ENCODE data around the gene RNASE9. TPM values are rescaled to one million over a fixed set of nuclear protein-coding genes. Genes with fewer than 3 reads are reported as not detected.

RNASE9 gene
- not detected for total RNA-seq

DNA sequence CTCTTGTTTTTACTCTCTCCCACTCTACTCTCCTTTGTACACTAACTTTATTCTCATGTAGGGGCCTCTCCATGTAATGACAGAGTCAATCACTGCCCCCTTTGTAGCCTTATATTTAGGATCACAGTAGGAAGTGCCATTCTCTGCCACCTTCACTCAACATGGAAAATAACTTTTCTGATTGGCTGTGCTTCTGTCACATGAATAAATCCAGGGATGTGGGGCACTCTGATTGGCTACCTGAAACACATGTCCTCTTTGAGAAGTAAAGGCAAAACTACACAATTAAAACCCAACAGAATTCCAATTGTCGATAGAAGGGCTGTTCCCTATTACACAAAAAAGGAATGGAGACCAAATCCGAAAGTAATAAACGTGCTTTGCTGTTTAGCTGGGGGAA, at the start of gene RNASE9:
Gene RNASE9, minus strand, starts transcription at position 87 of the 400 bp plus-strand sequence.
- ATAC-seq (no peak), DNase-seq (no peak)
- H3K27ac ChIP-seq = no peak within 1 kb of the TSS
- H3K9me3 ChIP-seq = no peaks in the 10 kb centered on the region
- WGBS, 2 donors = 82 to 95% methylated on average over 3 of the region's 3 CpGs
- H3K4me1 ChIP-seq = no peaks in the 10 kb centered on the region
- H3K4me3 ChIP-seq = no peak within 1 kb of the TSS
- intact Hi-C loops (cut with DNase I) = no loop called here
- no peaks in the 10 kb centered on the region for H3K36me3 ChIP-seq (replicated peaks in 1 of 2; ENCODE audit: insufficient read depth in 1 of 2, low read depth in 2 of 2)
- H3K27me3 ChIP-seq = no peaks in the 10 kb centered on the region
- no peak for TF ChIP-seq POLR2A (IDR thresholded peaks at IDR 0.05)
- TF ChIP-seq, protein P1, sequence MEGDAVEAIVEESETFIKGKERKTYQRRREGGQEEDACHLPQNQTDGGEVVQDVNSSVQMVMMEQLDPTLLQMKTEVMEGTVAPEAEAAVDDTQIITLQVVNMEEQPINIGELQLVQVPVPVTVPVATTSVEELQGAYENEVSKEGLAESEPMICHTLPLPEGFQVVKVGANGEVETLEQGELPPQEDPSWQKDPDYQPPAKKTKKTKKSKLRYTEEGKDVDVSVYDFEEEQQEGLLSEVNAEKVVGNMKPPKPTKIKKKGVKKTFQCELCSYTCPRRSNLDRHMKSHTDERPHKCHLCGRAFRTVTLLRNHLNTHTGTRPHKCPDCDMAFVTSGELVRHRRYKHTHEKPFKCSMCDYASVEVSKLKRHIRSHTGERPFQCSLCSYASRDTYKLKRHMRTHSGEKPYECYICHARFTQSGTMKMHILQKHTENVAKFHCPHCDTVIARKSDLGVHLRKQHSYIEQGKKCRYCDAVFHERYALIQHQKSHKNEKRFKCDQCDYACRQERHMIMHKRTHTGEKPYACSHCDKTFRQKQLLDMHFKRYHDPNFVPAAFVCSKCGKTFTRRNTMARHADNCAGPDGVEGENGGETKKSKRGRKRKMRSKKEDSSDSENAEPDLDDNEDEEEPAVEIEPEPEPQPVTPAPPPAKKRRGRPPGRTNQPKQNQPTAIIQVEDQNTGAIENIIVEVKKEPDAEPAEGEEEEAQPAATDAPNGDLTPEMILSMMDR (IDR thresholded peaks at IDR 0.05) = no peak

DNA sequence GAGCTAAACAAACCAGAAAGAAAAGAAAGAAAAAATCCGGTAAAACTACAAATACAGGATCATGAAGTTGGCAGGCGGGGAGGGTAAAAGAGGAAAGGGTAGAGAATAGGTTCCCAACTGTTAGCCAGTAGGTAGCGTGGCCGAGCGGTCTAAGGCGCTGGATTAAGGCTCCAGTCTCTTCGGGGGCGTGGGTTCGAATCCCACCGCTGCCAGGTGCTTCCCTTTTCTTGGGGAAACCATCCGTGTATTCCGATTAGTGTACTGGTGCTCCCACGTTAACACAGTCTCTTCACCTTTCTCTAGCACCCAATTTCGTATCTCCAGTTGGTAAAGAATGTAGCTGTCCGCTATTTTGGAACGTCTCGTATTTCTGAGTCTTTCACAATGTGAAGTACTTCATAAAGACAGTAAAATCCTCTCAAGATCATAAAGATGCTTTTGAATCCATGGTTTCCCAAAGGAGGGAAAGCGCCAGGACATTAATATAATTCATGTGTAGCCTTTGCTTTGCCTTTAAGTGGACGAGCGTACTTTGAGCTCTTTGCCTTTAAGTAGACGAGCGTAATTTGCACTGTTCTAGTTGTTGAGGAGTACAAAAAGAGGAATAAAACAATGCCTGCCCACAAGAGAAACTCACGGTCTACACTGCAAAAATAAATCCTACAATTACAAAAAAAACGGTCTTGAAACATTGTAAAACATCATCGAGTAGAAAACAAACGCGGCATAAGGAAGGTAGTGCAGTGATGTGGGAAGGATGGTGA, 49.3 kb upstream of the RNASE9 start:
- DNase-seq (peak; percentile 86 to 91 (median 87)), ATAC-seq (peak; percentile 63)
- no peaks in the 10 kb centered on the region for H3K27me3 ChIP-seq
- no peaks in the 10 kb centered on the region for H3K9me3 ChIP-seq
- peak in 1 of 3 donors; percentile 25 for TF ChIP-seq POLR2A (IDR thresholded peaks at IDR 0.05)
- TF ChIP-seq, protein P1 (IDR thresholded peaks at IDR 0.05) = peak in 1 of 7 experiments; percentile 19
- peaks cover 15% of the 10 kb centered on the region for H3K4me1 ChIP-seq
- H3K27ac ChIP-seq = peak overlapping the region in 3 of 4 donors; percentile 36 to 79 (median 63)
- H3K4me3 ChIP-seq = peak overlapping the region; percentile 78 to 97
- intact Hi-C loops (cut with DNase I) = no loop called here
- no peaks in the 10 kb centered on the region for H3K36me3 ChIP-seq (replicated peaks in 1 of 2; ENCODE audit: insufficient read depth in 1 of 2, low read depth in 2 of 2)
- WGBS, 2 donors = 5 to 7% methylated on average over 27 of the region's 27 CpGs

DNA sequence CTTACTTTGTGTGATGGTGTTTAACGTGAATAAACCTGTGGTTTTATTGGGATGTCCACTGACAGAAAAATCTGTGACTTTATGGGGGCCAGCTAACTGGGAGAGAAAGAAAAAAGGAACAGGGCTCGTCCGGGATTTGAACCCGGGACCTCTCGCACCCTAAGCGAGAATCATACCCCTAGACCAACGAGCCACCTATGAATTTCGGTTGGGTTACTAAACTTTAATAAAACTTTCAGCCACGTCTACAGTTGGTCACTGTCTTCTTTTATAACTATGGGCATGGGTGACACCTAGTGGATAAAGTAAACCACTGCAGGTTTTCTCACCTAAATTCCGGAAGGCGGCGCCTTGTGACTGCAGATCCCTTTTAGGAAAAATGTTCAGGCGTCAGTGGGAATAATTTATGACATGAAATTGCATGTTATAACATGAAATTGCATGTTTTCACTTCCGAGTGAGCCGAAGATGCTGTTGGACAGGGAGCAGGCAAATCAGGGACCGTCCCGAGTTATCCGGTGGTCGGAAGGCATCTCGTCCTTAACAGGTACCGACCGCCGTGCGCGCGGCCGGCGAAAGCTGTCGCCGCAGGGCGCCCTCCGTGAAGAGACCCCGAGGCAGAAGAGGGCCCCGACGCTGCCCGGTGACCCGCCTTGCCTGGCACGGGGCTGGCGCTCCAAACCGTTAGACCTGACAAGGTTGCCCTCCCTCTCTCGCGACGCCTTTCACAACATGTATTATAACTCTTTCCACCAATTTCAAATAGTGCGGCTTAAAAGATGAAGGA, 48.6 kb upstream of the RNASE9 start:
- Histone ChIP-seq H3K27me3 (no peaks in the 10 kb centered on the region), H3K27ac (peak overlapping the region in 3 of 4 donors; percentile 36 to 79 (median 63)), H3K4me3 (peak overlapping the region; percentile 78 to 97), H3K9me3 (no peaks in the 10 kb centered on the region), H3K4me1 (peaks cover 13% of the 10 kb centered on the region), H3K36me3 (replicated peaks in 1 of 2; ENCODE audit: insufficient read depth in 1 of 2, low read depth in 2 of 2) (no peaks in the 10 kb centered on the region)
- peak; percentile 71 for ATAC-seq
- no peak for TF ChIP-seq POLR2A (IDR thresholded peaks at IDR 0.05)
- TF ChIP-seq, protein P1 (IDR thresholded peaks at IDR 0.05) = peak; percentile 86 to 100 (median 99)
- intact Hi-C loops (cut with DNase I) = loop anchor here (5.0 to 10.0 kb wide), 2 partner anchors 145 to 287 kb away; partner anchors contain the start of genes PIP4P1 and PNP
- WGBS, 2 donors = 0% methylated on average over 35 to 44 of the region's 44 CpGs
- peak; percentile 76 to 88 (median 80) for DNase-seq

DNA sequence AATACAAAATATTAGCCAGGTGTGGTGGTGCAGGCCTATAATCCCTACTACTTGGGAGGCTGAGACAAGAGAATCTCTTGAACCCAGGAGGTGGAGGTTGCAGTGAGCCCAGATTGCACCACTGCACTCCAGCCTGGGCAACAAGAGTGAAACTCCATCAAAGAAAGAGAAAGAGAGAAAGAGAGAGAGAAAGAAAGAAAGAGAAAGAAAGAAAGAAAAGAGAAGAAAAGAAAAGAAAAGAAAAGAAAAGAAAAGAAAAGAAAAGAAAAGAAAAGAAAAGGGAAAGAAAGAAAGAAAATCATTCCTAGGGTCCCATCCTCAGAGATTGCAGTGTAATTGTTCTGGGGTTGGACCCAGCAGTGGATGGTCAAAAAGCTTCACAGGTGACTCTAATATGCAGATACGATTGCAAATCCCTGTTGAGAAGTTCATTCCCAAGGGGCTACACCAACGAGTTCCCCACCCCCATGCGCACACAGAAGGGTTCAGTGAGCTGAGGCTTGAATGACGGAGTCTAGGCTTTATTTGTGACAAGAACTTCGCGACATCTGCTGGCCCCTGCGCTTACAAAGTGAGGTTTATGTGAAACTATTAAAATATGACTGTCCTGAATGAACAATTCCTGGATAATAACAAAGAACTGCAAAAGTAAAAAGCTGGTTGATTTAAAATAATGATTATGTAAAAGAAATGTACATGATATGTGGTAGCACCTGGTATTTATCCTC, 47.7 kb upstream of the RNASE9 start:
- ATAC-seq (no peak), DNase-seq (no peak)
- no peaks in the 10 kb centered on the region for H3K36me3 ChIP-seq (replicated peaks in 1 of 2; ENCODE audit: insufficient read depth in 1 of 2, low read depth in 2 of 2)
- intact Hi-C loops (cut with DNase I) = loop anchor here (5.0 to 10.0 kb wide), 2 partner anchors 144 to 286 kb away; partner anchors contain the start of genes PIP4P1 and PNP
- no peak for TF ChIP-seq POLR2A (IDR thresholded peaks at IDR 0.05)
- TF ChIP-seq, protein P1 (IDR thresholded peaks at IDR 0.05) = no peak
- H3K27ac ChIP-seq = peak overlapping the region in 1 of 4 donors; percentile 63
- peaks cover 10% of the 10 kb centered on the region for H3K4me1 ChIP-seq
- no peaks in the 10 kb centered on the region for H3K9me3 ChIP-seq
- 57 to 59% methylated on average over 7 of the region's 7 CpGs for WGBS, 2 donors
- H3K4me3 ChIP-seq = no peak overlapping the region
- no peaks in the 10 kb centered on the region for H3K27me3 ChIP-seq

Data from body of pancreas (tissue), 4 donors.